Endothelial cell of umbilical vein (primary cell): ENCODE measurements around the gene SNAPC2. TPM values are rescaled to one million over a fixed set of nuclear protein-coding genes. Genes with fewer than 3 reads are reported as not detected.

Experiments
- BruUV-seq: library from RNA; stranded (reverse); fragments of 400-500 nt; replicated peaks from 2 replicates; lab custom pipeline; 2021; lab: Mats Ljungman, UMichigan
- CTCF ChIA-PET: fragments of 300-600, 350-600 bp; sonication (Branson Sonifier 250); formaldehyde crosslinking; loops from one replicate; lab custom pipeline; 2021; ENCODE audit warnings: antibody characterized with exemption, inconsistent platforms; lab: Charles Lee
- POLR2A ChIA-PET: fragments of 300-600, 350-600 bp; sonication (Branson Sonifier 250); formaldehyde crosslinking; loops from one replicate; lab custom pipeline; 2021; ENCODE audit warnings: antibody characterized with exemption, inconsistent platforms; lab: Charles Lee
- DNase-seq: peaks from one replicate; pipeline ENCODE4 v3.0.0-alpha.2; 2011; ENCODE audit warnings: low read depth, low spot score
- FAIRE-seq: peaks from 2 replicates; lab custom pipeline; 2011; peaks lifted over from hg19 to GRCh38; lab: Jason Lieb, UNC
- H2AFZ ChIP-seq: 2 replicates; pipeline ENCODE4 v1.6.0; 2012; ENCODE audit warnings: low read depth, low read length, control low read depth, inconsistent platforms
- H3K27ac ChIP-seq: 2 replicates; pipeline ENCODE4 v1.5.1; 2011; ENCODE audit warnings: low read depth, mild to moderate bottlenecking, control low read depth, low read length, moderate library complexity; ENCODE audit not compliant: insufficient read depth
- H3K27me3 ChIP-seq, 2 experiments: 2 replicates each; pipeline versions ENCODE4 v1.6.0 to v1.6.1; 2011; ENCODE audit warnings: low read length in 2 of 2, mixed read lengths in 1 of 2; ENCODE audit not compliant: control insufficient read depth in 2 of 2, insufficient read depth in 2 of 2
- H3K36me3 ChIP-seq, 2 experiments: 2 replicates in 1 of 2; 3 replicates in 1 of 2; pipeline ENCODE4 v1.5.1; 2011; ENCODE audit warnings: low read length in 2 of 2, mild to moderate bottlenecking in 1 of 2, moderate library complexity in 1 of 2; ENCODE audit not compliant: control insufficient read depth in 2 of 2, insufficient read depth in 2 of 2; ENCODE audit errors: extremely low read depth in 1 of 2
- H3K4me1 ChIP-seq: 3 replicates; pipeline ENCODE4 v1.5.1; 2011; ENCODE audit warnings: mild to moderate bottlenecking, low read length; ENCODE audit not compliant: control insufficient read depth, insufficient read depth; ENCODE audit errors: extremely low read depth
- H3K4me2 ChIP-seq: 2 replicates; pipeline ENCODE4 v1.6.1; 2011; ENCODE audit warnings: low read length, control low read depth, mixed read lengths; ENCODE audit not compliant: insufficient read depth
- H3K4me3 ChIP-seq, 3 experiments: fragments of 200-600 bp in 1 of 3; sonication (generic), shearing (Covaris generic) in 1 of 3; replicated peaks in 1 of 3; 2 replicates each; pipeline ENCODE4 v1.5.1; 2011 to 2016; ENCODE audit warnings: control low read depth in 3 of 3, low read length in 3 of 3, mild to moderate bottlenecking in 2 of 3, inconsistent platforms in 1 of 3, low read depth in 1 of 3, moderate library complexity in 1 of 3; ENCODE audit not compliant: insufficient read depth in 1 of 3
- H3K79me2 ChIP-seq: 2 replicates; pipeline ENCODE4 v1.6.0; 2012; ENCODE audit warnings: low read length, inconsistent platforms; ENCODE audit not compliant: control insufficient read depth, insufficient read depth
- H3K9ac ChIP-seq: replicated peaks from 2 replicates; pipeline ENCODE3; 2011; ENCODE audit warnings: low read length, control low read depth; ENCODE audit not compliant: insufficient read depth; ENCODE audit errors: extremely low read depth
- H3K9me1 ChIP-seq: replicated peaks from 3 replicates; pipeline ENCODE4 v1.6.0; 2011; ENCODE audit warnings: mild to moderate bottlenecking, low read length; ENCODE audit not compliant: control insufficient read depth, insufficient read depth; ENCODE audit errors: extremely low read depth
- H3K9me3 ChIP-seq: replicated peaks from 2 replicates; pipeline ENCODE4 v1.5.1; 2012; ENCODE audit warnings: low read length, inconsistent platforms; ENCODE audit not compliant: control insufficient read depth, insufficient read depth
- H4K20me1 ChIP-seq: replicated peaks from 2 replicates; pipeline ENCODE3; 2011; ENCODE audit warnings: mild to moderate bottlenecking, low read length; ENCODE audit not compliant: control insufficient read depth, insufficient read depth; ENCODE audit errors: extremely low read depth
- CTCF ChIP-seq, 2 donors: IDR thresholded peaks; 1 replicate in 1 of 2; 2 replicates in 1 of 2; pipeline ENCODE4 v1.5.1; 2011; ENCODE audit warnings: low read length in 2 of 2, mild to moderate bottlenecking in 2 of 2, moderate library complexity in 2 of 2, control low read depth in 1 of 2, inconsistent platforms in 1 of 2, low read depth in 1 of 2; ENCODE audit not compliant: insufficient read depth in 1 of 2; ENCODE audit errors: extremely low read depth in 1 of 2
- EZH2 ChIP-seq: IDR thresholded peaks from 2 replicates; pipeline ENCODE4 v1.6.1; 2012; ENCODE audit warnings: borderline replicate concordance, low read depth, mild to moderate bottlenecking, moderate library complexity, low read length, inconsistent platforms; ENCODE audit not compliant: severe bottlenecking
- FOS ChIP-seq: IDR thresholded peaks from 2 replicates; pipeline ENCODE4 v1.6.1; 2011; ENCODE audit warnings: mild to moderate bottlenecking, low read length, moderate library complexity, borderline replicate concordance; ENCODE audit not compliant: insufficient read depth
- GATA2 ChIP-seq: IDR thresholded peaks from 2 replicates; pipeline ENCODE4 v1.7.0; 2011; ENCODE audit warnings: low read depth, mild to moderate bottlenecking, moderate library complexity, mixed read lengths, low read length; ENCODE audit not compliant: insufficient read length, insufficient read depth
- MYC ChIP-seq: IDR thresholded peaks from one replicate; pipeline ENCODE4 v1.6.1; 2011; ENCODE audit warnings: mild to moderate bottlenecking, low read depth, low read length
- POLR2AphosphoS5 ChIP-seq: IDR thresholded peaks from 2 replicates; pipeline ENCODE4 v1.6.1; 2012; ENCODE audit warnings: low read depth, mild to moderate bottlenecking, control low read depth, low read length, moderate library complexity; ENCODE audit not compliant: insufficient read depth
- dilution Hi-C: fragments of 300-500 bp; cut with MboI; formaldehyde crosslinking; loops from one replicate; pipeline ENCODE4 v1.15.0; 2019; ENCODE audit warnings: low sequenced_read_pairs; ENCODE audit not compliant: extremely low pct_ligation_motif_present
- intact Hi-C: fragments of 100-400 bp; cut with micrococcal nuclease; formaldehyde crosslinking; loops from one replicate; pipeline ENCODE4 v1.10.0; 2022
- polyA plus RNA-seq, 4 experiments: library from polyadenylated mRNA; depleted of rRNA in 3 of 4; stranded (reverse) in 3 of 4; unstranded in 1 of 4; fragments of >200 nt; gene quantifications; 2 replicates each; pipeline versions ENCODE4 v1.2.1 to v1.2.3, GENCODE V29; 2011 to 2012; ENCODE audit warnings: missing spikeins in 1 of 4
- total RNA-seq: library from RNA; stranded (reverse); gene quantifications from 2 replicates; pipeline ENCODE4 v1.2.3, GENCODE V29; 2021

The SNAPC2 gene
- total and polyA plus RNA-seq, 2 donors (not counting 3 experiments of a cell fraction or from before 2014, with no cell fraction given) = 23.7 to 25.8 TPM

- ChIA-PET POLR2A (interaction anchor here (0.6 kb wide), 1 partner anchor 473 kb away, joined by 3 read pairs; no protein-coding TSS in a partner anchor), CTCF (interaction anchor here (1.0 kb wide), 2 partner anchors 11 to 13 kb away, joined by 3 read pairs; no protein-coding TSS in a partner anchor)
- dilution Hi-C loops (no loop called here), intact Hi-C loops (loop anchor here (5.0 kb wide), 1 partner anchor 42 kb away; the partner anchor contains the start of gene EVI5L)
- Histone ChIP-seq H3K9me1 (no peaks in the 10 kb centered on the region), H3K79me2 (no peaks in the 10 kb centered on the region), H3K36me3 (no peaks in the 10 kb centered on the region), H3K4me2 (no peak within 1 kb of the TSS), H3K27ac (no peak within 1 kb of the TSS), H3K4me3 (peak within 1 kb of the TSS in 1 of 3 experiments; percentile 6), H4K20me1 (no peaks in the 10 kb centered on the region), H3K9ac (no peak within 1 kb of the TSS), H3K27me3 (peaks cover 11 to 25% of the 10 kb centered on the region in 2 experiments), H2AFZ (no peak within 1 kb of the TSS), H3K9me3 (no peaks in the 10 kb centered on the region), H3K4me1 (no peaks in the 10 kb centered on the region)
- FAIRE-seq = no peak
- BruUV-seq = no TSS peak
- peak; percentile 90 for TF ChIP-seq EZH2
- TF ChIP-seq GATA2 = no peak
- no peak for TF ChIP-seq FOS
- peak; percentile 35 for DNase-seq
Measured at GRCh38 chr19:7874076-7874896, 45.9 kb upstream of the SNAPC2 start, which contains the start of gene PRR36. Gene PRR36, minus strand, starts transcription at chr19:7874390. Its CDS starts 701 bp downstream, at chr19:7873689.

GRCh38 chr19:7874897-7875273 lies 45.3 kb upstream of the SNAPC2 start:
- no peaks in the 10 kb centered on the region for H3K9me1 ChIP-seq
- no peak overlapping the region for H3K27ac ChIP-seq
- intact Hi-C loops (loop anchor here (5.0 kb wide), 1 partner anchor 43 kb away; the partner anchor contains the start of gene EVI5L), dilution Hi-C loops (no loop called here)
- ChIA-PET POLR2A (interaction anchor here (0.6 kb wide), 1 partner anchor 472 kb away, joined by 3 read pairs; no protein-coding TSS in a partner anchor), CTCF (interaction anchor here (1.0 kb wide), 2 partner anchors 11 to 12 kb away, joined by 3 read pairs; no protein-coding TSS in a partner anchor)
- H4K20me1 ChIP-seq = no peaks in the 10 kb centered on the region
- no peaks in the 10 kb centered on the region for H3K4me1 ChIP-seq
- TF ChIP-seq POLR2AphosphoS5 (no peak), CTCF (IDR thresholded peaks at IDR 0.05; ENCODE audit: extremely low read depth in 1 of 2, insufficient read depth in 1 of 2, low read depth in 1 of 2, low read length in 2 of 2) (no peak), EZH2 (no peak), MYC (no peak)
- no peak overlapping the region for H2AFZ ChIP-seq
- no peak overlapping the region for H3K4me3 ChIP-seq
- no peaks in the 10 kb centered on the region for H3K9me3 ChIP-seq
- BruUV-seq = no TSS peak
- DNase-seq (no peak), FAIRE-seq (no peak)
- no peak overlapping the region for H3K9ac ChIP-seq
- no peaks in the 10 kb centered on the region for H3K79me2 ChIP-seq
- no peak overlapping the region for H3K4me2 ChIP-seq
- H3K27me3 ChIP-seq = peaks cover 11 to 25% of the 10 kb centered on the region in 2 experiments
- no peaks in the 10 kb centered on the region for H3K36me3 ChIP-seq
